MM.1S (cell line): ENCODE data around the gene C11orf21.

Experiments used
- CTCF ChIP-seq: fragments of 300-600 bp; sonication (generic); IDR thresholded peaks from 2 replicates; pipeline ENCODE4 v1.5.1; 2016; ENCODE audit warnings: antibody characterized with exemption, low read length, mixed read lengths
- EZH2 ChIP-seq: fragments of 300-600 bp; sonication (generic); optimal IDR thresholded peaks from 2 replicates; pipeline ENCODE3; 2017; ENCODE audit warnings: low read depth, mild to moderate bottlenecking, antibody characterized with exemption, low read length, mixed read lengths
- EZH2phosphoT487 ChIP-seq: fragments of 300-600 bp; sonication (generic); IDR thresholded peaks from 2 replicates; pipeline ENCODE4 v1.6.1; 2018; ENCODE audit warnings: antibody characterized with exemption, low read length

GRCh38 chr11:2275334-2276279 lies 26.1 kb downstream of the C11orf21 start:
- TF ChIP-seq CTCF (no peak), EZH2 (no peak), EZH2phosphoT487 (no peak)
